ENCODE measurements around the gene AGPS. TPM values are rescaled to one million over a fixed set of nuclear protein-coding genes. Genes with fewer than 3 reads are reported as not detected.

AGPS gene
- total RNA-seq, 1 donor from 2014 or later, result 44.8 TPM

- intact Hi-C loops (cut with DNase I), result no loop called here
- peak; percentile 95 for DNase-seq
- Histone ChIP-seq H3K27ac (peak overlapping the region; percentile 99), H3K36me3 (no peaks in the 10 kb centered on the region), H3K27me3 (no peaks in the 10 kb centered on the region), H3K4me3 (peak overlapping the region; percentile 82), H3K4me1 (peaks cover 4% of the 10 kb centered on the region), H3K9me3 (no peaks in the 10 kb centered on the region)
- peak; percentile 97 for ATAC-seq
- TF ChIP-seq, protein P1, sequence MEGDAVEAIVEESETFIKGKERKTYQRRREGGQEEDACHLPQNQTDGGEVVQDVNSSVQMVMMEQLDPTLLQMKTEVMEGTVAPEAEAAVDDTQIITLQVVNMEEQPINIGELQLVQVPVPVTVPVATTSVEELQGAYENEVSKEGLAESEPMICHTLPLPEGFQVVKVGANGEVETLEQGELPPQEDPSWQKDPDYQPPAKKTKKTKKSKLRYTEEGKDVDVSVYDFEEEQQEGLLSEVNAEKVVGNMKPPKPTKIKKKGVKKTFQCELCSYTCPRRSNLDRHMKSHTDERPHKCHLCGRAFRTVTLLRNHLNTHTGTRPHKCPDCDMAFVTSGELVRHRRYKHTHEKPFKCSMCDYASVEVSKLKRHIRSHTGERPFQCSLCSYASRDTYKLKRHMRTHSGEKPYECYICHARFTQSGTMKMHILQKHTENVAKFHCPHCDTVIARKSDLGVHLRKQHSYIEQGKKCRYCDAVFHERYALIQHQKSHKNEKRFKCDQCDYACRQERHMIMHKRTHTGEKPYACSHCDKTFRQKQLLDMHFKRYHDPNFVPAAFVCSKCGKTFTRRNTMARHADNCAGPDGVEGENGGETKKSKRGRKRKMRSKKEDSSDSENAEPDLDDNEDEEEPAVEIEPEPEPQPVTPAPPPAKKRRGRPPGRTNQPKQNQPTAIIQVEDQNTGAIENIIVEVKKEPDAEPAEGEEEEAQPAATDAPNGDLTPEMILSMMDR (IDR thresholded peaks at IDR 0.05), result no peak
Measured at GRCh38 chr2:177552422-177553175, 160.0 kb downstream of the AGPS start.

GRCh38 chr2:177553176-177553884 lies 160.8 kb downstream of the AGPS start:
- H3K4me3 ChIP-seq, result peak overlapping the region; percentile 82
- peaks cover 4% of the 10 kb centered on the region for H3K4me1 ChIP-seq
- no peaks in the 10 kb centered on the region for H3K36me3 ChIP-seq
- ATAC-seq (no peak), DNase-seq (no peak)
- intact Hi-C loops (cut with DNase I), result no loop called here
- TF ChIP-seq, protein P1 (IDR thresholded peaks at IDR 0.05), result no peak
- H3K9me3 ChIP-seq, result no peaks in the 10 kb centered on the region
- H3K27me3 ChIP-seq, result no peaks in the 10 kb centered on the region
- H3K27ac ChIP-seq, result peak overlapping the region; percentile 99

- Histone ChIP-seq H3K27me3 (no peaks in the 10 kb centered on the region), H3K27ac (no peak overlapping the region), H3K4me1 (peaks cover 4% of the 10 kb centered on the region), H3K9me3 (no peaks in the 10 kb centered on the region), H3K4me3 (no peak overlapping the region), H3K36me3 (no peaks in the 10 kb centered on the region)
- ATAC-seq (no peak), DNase-seq (no peak)
- TF ChIP-seq, protein P1 (IDR thresholded peaks at IDR 0.05), result no peak
- intact Hi-C loops (cut with DNase I), result no loop called here
Measured at GRCh38 chr2:177554365-177554764, 161.8 kb downstream of the AGPS start.

- Histone ChIP-seq H3K4me1 (peaks cover 4% of the 10 kb centered on the region), H3K27ac (no peak overlapping the region), H3K36me3 (no peaks in the 10 kb centered on the region), H3K4me3 (no peak overlapping the region), H3K27me3 (no peaks in the 10 kb centered on the region), H3K9me3 (no peaks in the 10 kb centered on the region)
- intact Hi-C loops (cut with DNase I), result no loop called here
- TF ChIP-seq, protein P1 (IDR thresholded peaks at IDR 0.05), result no peak
- DNase-seq (no peak), ATAC-seq (no peak)
Measured at GRCh38 chr2:177556153-177556552, 163.6 kb downstream of the AGPS start.

DNA sequence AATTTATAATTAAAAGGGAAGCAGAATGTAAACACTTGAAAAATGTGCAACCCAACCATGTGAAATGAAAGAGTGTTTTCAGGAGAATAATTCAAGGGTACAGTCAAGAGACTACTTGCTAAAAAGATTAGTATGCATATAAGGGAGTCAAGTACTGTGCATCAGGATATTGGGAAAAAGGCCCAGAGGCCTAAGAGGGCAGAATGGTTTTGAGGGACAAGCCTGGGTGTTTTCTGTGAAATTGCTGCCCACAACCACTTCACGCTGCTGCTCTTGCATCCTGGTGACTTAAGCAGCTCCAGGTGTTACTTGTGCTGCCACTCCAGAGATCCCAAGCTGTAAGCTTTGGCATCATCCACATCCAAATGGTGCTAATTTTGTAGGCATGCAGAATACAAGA lies 165.2 kb downstream of the AGPS start:
- DNase-seq, result no peak
- H3K27me3 ChIP-seq, result no peaks in the 10 kb centered on the region
- no peak overlapping the region for H3K4me3 ChIP-seq
- H3K9me3 ChIP-seq, result no peaks in the 10 kb centered on the region
- TF ChIP-seq, protein P1 (IDR thresholded peaks at IDR 0.05), result no peak
- H3K27ac ChIP-seq, result no peak overlapping the region
- no peaks in the 10 kb centered on the region for H3K4me1 ChIP-seq
- no peaks in the 10 kb centered on the region for H3K36me3 ChIP-seq
- intact Hi-C loops (cut with DNase I), result no loop called here
- no peak for ATAC-seq

Measured in upper lobe of right lung (tissue), 1 donor.